ENCODE results near the gene TASOR2. TPM values are rescaled to one million over a fixed set of nuclear protein-coding genes. Genes with fewer than 3 reads are reported as not detected.

The TASOR2 gene, protein sequence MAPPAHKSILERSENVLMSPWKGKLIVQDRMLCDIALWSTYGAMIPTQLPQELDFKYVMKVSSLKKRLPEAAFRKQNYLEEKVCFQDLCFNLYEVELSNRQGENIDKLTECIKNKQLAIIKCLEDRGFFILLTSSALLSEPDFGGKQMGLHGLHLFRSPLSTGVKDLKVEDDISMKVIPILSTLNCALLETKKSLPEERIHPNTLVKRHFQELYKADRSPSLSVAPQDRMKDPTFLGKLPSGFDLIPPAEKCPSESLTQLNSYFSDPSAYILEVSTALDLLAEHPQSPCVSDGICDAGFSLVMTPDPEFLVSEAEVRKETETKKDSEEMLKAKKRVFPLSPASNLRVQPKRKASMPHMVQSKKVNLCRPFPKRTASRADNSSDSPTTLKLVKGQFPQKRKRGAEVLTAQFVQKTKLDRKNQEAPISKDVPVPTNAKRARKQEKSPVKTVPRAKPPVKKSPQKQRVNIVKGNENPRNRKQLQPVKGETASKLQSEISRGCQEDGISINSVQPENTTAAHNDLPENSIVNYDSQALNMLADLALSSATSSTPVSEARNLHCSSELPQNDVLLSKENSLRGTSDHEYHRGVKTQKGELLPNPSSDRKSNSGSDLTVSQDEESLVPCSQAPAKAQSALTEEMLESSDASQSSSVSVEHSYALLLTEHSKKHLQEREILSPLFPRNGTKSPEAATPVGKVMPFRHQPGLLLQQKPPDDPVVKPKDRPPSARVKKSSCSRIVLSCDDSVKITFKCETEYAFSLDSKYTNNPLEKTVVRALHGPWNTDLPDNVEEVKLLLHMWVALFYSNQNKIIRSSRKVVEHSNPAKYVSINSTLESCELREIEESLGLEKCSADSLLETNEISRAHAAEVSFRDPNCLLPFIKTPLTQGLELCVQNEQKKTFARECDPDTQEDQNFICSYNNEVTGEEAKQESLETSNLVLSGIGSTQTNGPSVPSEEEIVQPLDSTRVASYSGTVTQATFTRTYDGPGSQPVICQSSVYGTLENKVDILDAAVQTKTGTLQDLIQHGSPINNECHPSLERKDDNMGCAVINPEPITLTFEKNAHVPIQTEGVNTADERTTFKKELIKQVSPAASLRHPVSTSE (N-terminal part only)
- total RNA-seq (2022; extraction: Qiagen RNA extraction) = 23.1 to 41.6 TPM (median 33.4 TPM) in 5 replicates

DNA sequence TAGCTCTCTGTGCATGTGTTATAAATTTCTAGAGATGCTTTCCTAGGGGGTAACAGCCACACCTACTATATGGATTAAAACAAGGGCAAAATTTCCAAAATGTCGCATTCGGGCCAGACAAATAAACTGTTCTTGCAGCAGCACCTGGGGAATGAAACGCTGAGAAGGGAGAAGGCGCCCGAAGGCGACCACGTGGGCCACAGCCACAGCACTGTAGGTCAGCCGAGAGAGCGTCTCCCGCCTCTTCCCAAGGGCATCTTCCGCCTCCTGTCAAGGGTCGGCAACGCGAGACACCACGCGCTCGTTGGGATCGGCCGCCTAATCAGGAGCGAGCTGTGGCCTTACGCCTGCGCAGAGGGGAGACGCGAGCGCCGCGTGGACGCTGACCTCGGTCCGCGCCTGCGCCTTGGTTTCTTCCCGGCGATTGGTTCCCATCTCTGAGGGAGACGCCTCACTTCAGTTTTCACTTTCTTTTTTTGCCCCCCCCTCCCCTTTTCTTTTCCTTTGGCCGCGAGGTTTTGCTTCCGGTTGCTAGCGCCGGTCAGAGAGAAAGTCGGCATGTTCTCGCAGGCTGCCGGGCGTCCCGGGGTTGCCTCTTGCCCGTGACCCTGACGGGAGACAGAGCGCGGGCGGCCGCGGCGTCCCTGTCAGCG lies at the start of gene TASOR2:
TSS of gene TASOR2 (plus strand) at position 521 of the 653 bp plus-strand sequence. CDS start 35,805 bp downstream, outside the sequence.

GRCh38 chr10:5666008-5666840 lies 18.4 kb upstream of the TASOR2 start, which contains the start of gene ASB13:
TSS of gene ASB13 (minus strand) at chr10:5666595. CDS start at chr10:5666551, 44 bp downstream.

Other genes starting within 250 kb of the TASOR2 start
- gene CALML5, start 185.3 kb upstream of the TASOR2 start, total RNA-seq (2022; extraction: Qiagen RNA extraction) = not detected in 5 replicates
- not detected in 5 replicates for gene CALML3, start 159.9 kb upstream of the TASOR2 start, total RNA-seq (2022; extraction: Qiagen RNA extraction)
- 20.5 to 26.8 TPM (median 22.4 TPM) in 5 replicates for gene ASB13, start 18.2 kb upstream of the TASOR2 start, total RNA-seq (2022; extraction: Qiagen RNA extraction)
- 194 to 296 TPM (median 211 TPM) in 5 replicates for gene GDI2, start 128.6 kb downstream of the TASOR2 start, total RNA-seq (2022; extraction: Qiagen RNA extraction)
- gene ANKRD16, start 205.1 kb downstream of the TASOR2 start, total RNA-seq (2022; extraction: Qiagen RNA extraction) = 8.3 to 11.4 TPM (median 10.6 TPM) in 5 replicates
- gene FBH1, start 205.4 kb downstream of the TASOR2 start, total RNA-seq (2022; extraction: Qiagen RNA extraction) = 31.4 to 45.8 TPM (median 42.4 TPM) in 5 replicates